NCI-H128 (cell line): ENCODE results near the gene SLC25A45.

Experiments
- DNase-seq: peaks from one replicate; lab custom pipeline; 2025; ENCODE audit not compliant: unreplicated experiment; lab: John Stamatoyannopoulos, UW

SLC25A45 gene

DNA sequence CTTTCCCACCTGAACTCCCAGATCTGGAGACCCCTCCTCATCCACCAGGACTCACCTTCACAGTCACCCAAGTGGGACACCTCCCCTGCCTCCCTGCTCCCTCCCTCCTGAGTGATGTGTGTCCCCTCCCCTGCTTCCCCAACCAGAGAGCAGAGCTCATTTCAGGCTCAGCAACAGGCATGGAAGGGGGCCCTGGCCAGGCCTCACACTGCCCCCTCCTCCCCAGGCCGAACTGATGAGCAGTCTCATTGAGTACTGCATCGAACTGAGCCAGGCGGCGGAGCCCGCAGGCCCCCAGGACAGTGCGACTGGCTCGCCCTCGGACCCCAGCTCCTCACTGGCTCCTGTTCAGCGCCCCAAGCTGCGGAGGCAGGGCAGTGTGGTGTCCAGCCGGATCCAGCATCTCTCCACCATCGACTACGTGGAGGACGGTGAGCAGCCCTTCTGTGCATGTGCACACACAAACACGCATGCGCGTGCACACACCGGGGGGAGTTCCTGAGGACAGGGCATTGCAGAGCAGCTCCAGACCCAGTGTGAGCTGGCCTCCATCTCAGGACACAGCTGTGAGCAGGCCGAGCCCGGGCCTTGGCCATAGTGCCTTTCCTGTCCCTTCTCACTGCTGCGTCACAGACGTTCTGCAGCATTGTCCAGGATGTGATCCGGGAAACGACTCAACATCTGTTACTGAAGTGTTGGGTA is 22.3 kb upstream of the SLC25A45 start:
- no peak for DNase-seq

DNA sequence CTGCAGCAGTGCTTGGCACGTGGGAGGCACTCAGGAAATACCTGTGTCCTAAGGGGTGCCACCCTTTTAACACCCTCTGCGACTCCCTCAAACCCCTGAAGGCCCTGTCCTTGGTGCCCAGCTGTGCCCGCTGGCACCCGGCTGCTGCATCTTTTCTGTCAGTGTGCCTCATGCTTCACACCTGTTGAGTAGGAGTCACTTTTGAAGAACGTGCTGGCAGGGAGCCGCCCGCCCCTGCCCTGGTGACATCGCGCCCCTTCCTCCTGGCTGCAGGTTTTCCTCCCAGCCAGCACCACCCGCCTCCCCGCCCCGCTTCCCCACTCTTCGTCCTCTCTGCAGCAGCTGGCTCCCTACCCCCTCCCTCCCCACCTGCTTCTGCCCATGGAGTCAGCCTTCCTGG is 21.8 kb upstream of the SLC25A45 start:
- no peak for DNase-seq

DNA sequence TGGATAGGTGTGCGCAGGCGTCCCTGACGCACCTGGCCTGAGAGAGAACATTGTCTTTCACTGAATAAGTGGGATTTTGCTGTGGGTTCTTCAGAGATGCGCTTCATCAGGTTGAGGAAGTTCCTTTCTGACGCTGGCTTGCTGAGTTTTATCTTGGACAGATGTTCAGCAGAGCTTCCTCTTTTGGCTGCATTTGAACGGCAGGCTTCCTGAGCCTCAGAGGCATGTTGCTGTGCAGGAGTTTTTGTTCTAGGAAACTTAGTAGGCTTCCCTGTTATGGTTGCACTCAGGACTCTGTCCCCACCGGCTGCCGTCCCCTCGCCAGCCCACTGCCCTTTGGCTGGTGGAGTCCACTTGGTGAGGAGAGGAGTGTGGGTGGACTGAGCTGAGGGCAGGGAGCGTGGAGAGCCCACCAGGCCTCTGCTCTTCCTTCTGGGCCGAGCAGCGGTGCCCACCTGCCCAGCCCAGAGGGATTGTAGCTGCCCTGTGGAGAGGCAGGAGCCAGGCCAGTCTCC is 21.2 kb upstream of the SLC25A45 start:
- no peak for DNase-seq

GRCh38 chr11:65402790-65403189 is 20.3 kb upstream of the SLC25A45 start:
- DNase-seq: no peak

DNA sequence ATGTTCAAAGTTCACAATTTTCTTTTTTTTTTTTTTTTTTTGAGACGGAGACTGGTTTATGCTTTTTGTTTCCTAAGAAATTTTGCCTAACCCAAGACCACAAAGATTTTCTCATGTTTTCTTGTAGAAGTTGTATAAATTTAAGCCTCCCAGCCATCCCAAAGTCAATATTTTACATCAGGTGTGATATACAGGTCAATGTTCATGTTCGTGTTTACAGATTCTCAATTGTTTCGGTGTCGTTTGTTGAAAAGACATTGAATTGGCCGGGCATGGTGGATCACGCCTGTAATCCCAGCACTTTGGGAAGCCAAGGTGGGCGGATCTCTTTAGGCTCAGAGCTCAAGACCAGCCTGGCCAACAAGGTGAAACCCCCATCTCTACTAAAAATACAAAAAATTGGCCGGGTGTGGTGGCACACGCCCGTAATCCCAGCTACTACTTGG is 19.4 kb upstream of the SLC25A45 start:
- no peak for DNase-seq

DNA sequence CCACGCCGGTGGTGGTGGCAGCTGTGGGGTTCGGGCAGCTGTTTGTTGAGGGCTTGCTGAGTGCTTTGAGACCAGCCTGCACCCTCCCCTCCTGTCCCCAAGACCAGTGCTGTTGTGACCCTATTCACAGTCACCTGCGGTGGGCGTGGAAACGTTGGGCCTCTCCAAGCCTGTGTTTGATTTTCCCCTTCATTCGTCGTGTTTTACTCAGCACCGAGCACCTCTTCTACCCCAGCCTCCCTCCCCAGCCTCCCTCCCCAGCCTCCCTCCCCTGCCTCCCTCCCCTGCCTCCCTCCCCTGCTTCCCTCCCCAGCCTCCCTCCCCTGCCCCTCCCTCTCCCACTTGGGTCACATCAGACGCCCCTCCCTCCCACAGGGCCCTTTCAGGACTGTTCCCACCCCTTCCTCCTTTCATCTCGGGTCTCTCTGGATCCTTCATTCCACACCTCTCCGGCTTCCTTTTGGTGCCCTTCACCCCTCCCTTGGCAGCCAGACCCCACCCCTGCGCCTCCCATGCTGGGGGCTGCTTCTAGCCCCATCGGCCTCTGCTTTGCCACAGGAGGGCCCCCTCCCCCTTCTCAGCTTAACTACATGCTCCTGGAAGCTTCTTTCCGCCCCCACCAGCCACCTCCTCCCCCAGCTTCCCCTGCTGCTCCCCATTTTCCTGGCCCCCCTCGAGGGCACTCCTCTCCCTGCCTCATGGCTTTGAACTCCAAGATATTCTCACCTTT is 18.8 kb upstream of the SLC25A45 start:
- DNase-seq: no peak

- DNase-seq: no peak
Measured at GRCh38 chr11:65400307-65401072, 18.0 kb upstream of the SLC25A45 start.

GRCh38 chr11:65399845-65400244 is 17.4 kb upstream of the SLC25A45 start:
- DNase-seq: no peak

DNA sequence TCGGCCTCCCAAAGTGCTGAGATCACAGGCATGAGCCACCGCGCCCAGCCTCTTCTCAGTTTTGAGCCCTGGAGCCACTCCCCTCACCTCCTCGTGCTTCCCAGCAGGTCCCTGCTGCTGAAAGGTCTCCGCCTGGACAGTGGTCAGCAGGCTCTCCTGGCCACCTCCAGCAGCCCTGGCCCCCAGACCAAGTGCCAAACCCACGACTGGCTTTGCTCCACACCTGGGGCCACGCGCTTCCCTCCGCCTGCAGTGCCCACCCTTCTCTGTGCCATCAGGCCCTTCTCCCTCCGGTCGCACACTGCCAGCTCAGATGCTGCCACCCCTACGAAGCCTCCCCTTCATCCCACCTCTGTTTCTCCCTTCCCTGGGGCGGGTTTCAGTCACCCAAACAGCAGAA is 16.8 kb upstream of the SLC25A45 start:
- no peak for DNase-seq

GRCh38 chr11:65398362-65398910 is 16.0 kb upstream of the SLC25A45 start:
- no peak for DNase-seq

- no peak for DNase-seq
Measured at GRCh38 chr11:65396769-65397745, 14.6 kb upstream of the SLC25A45 start.

- no peak for DNase-seq
Measured at GRCh38 chr11:65395961-65396530, 13.6 kb upstream of the SLC25A45 start.

DNA sequence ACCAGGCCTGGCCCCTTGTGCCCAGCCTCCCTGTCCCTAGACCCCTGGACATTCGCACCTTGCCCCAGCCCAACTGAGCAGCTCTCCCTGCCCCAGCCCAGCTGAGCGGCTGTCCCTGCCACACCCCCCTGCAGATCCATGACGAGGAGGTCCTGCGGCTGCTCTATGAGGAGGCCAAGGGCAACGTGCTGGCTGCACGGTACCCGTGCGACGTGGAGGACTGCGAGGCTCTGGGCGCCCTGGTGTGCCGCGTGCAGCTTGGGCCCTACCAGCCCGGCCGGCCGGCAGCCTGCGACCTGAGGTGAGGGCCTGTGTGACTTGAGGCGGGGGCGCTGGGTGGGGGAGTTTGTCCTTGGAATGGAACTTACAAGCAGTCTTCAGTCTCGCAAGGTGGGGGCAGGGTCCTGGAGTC is 11.7 kb upstream of the SLC25A45 start:
- DNase-seq: no peak

GRCh38 chr11:65393513-65394079 is 11.2 kb upstream of the SLC25A45 start:
- DNase-seq: no peak

- DNase-seq: no peak
Measured at GRCh38 chr11:65392899-65393298, 10.5 kb upstream of the SLC25A45 start.

DNA sequence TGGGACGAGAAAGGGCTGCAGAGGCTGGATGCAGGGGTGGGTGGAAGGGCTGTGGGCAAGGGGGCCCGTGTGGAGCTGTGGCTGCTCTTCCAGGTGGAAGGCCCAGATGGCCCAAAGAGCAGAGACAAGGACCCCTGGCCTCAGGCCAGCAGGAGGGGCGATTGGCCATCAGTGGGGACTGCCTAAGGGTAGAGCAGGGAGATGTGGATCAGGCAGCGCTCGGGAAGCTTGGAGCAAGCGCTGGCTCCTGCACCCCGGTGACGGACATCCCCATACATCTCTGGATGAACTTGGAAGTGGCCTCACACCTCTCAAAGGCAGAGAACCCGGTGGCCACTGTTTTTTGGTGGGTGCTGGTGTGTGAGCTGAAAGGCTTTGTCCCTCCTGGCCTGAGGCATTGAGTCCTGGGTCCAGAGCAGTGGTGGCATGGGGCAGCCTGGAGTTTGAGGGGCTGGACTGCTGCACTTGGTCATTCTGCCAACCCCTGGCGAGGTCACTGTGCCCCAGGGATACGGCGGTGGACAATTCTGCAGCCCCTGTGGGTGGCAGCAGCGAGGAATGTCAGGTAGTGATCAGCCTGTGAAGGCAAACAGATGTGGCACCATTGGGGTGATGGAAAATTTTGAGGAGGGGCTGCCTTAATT is 9.9 kb upstream of the SLC25A45 start:
- no peak for DNase-seq

- no peak for DNase-seq
Measured at GRCh38 chr11:65390996-65391395, 8.6 kb upstream of the SLC25A45 start.

DNA sequence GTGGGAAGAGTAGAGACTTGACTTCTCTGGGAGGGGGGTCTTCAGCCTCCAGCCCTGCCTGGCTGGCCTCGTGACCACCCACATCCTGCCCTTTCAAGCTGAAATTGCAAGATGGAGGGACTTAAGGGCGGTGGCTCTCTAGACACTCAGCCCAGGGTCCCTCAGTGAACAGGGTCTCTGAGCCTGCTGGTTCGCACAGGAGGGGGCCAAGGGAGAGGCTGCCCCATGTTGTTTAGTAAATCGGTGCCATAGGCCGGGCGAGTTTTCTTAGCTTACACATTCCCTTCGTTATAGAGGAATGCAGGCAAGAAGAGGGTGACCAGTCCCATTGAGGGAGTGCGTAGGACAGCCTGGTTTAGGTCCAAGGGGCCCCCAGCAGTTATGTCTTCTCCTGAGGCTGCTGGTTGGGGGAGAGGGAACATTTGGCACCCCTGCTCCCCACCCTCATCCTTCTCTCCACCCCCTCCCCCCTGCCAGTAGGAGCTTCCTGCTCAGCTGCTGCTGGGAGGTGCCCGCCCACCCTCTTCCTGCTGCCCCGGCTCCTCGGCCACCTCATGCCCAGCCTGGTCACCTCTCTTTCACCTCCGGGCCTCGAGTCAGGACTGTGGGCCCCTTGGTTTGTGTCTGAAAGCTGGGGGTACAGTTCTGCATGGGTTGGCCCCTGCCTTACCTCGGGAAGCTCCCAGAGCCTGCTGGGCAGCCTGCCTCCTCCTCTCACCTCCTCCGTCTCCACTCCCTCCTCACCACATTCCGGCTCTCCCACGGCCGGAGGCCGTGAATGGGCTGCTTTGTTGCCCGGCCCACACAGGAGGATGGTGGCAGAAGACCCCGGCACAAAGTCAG is 7.9 kb upstream of the SLC25A45 start:
- no peak for DNase-seq
